GM21526 (cell line): Measurements from ENCODE around the gene DDX49.
"Not testable (repeated sequence)": the region's sequence is repeated elsewhere in the genome, so short reads cannot be mapped to it uniquely, and the experiment has no call there.

Experiments used
- ATAC-seq: cut with Tn5 transposase; IDR thresholded peaks from one replicate; pipeline ENCODE4 v1.9.1; 2021; ENCODE audit warnings: moderate library complexity; ENCODE audit not compliant: unreplicated experiment, low FRiP score

Gene DDX49

DNA sequence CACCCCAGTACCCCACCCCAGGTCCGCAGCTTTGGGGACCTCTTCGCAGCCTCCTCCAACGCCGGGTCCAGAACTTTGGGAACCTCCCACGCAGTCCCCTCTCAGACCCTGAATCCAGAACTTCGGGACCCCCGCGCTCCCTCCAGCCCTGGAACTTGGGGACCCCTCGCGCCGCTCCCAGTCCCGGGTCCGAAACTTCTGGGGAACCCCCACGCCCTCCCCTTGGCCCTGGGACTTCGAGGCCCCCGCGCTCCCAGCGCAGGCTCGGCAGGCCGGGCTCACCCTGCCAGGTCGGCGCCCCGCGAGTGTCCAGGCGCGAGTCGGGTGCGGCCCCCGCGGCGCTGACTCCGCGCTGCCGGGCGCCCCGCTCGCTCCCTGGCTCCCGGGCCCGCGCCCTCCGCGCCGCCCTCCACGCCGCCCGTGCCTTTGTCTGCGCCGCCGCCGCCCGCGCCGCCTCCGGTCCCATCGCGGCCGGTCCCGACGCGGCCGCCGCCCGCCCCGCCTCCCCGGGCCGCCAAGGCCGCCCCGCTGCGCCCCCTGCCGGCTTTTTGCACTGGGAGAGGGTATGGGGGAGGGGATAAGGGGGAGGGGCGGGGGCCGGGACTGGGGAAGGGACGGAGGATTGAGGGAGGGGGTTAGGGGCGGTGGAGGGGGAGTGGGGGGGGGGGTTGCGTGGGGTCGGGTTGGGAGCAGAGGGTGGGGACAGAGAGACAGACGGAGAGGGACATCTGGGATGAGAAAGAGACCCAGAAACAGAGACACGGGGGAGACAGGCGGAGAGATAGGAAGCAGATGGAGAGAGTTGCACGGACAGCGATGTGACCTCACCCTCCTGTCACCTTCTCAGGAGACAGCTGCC, 21.5 kb downstream of the DDX49 start, which contains the start of gene HOMER3:
HOMER3 (minus strand) TSS at position 449 of the 859 bp plus-strand sequence. CDS start 2,235 bp downstream, outside the sequence.
- no peak for ATAC-seq

GRCh38 chr19:18941628-18942354, 22.3 kb downstream of the DDX49 start:
- no peak for ATAC-seq

GRCh38 chr19:18942692-18943091, 23.2 kb downstream of the DDX49 start:
- no peak for ATAC-seq

- ATAC-seq, result no peak
These were observed 23.9 kb downstream of the DDX49 start for GRCh38 chr19:18943465-18943864.

GRCh38 chr19:18945297-18945696, 25.8 kb downstream of the DDX49 start:
- ATAC-seq, result no peak

DNA sequence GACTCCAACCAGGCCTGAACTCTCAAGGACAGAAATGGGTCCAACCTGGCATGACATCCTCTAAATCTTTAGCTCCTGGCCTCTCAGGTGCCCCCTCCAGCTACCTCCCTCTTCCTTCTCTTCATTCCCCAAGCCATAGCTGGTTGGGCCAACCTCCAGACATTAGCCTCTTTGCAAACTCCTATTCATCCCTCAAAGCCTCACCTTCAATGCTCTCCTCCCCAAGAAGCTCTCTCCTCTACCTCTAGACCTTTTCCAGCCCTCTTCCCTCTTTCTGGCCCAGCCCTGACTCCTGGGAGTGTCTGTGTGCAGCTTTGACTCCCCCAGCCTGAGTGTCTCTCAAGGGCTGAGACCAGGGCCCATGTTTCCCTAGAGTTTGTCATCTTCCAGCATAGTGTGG, 26.8 kb downstream of the DDX49 start:
- no peak for ATAC-seq

DNA sequence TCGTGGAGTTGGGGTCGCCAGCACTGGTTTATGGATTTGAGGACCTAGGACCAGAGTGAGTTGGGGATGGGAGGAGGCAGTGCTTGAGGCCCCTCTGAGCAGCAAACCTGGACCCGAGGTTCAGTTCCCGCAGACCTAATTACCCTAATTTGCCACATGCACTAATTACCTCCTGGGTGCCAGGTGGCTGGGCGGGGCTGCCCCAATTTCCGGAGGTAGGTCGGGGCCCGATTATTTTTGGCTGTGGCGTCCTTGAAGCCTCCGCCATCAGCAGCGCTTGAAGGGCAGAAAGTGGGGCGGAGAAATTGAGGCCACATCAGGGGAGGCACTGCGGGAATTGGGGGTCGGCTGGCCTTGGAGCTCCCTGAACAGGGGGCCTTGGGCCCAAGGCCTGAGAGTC, 27.4 kb downstream of the DDX49 start:
- ATAC-seq, result no peak

- ATAC-seq, result no peak
These were observed 28.8 kb downstream of the DDX49 start for GRCh38 chr19:18948075-18948975.

DNA sequence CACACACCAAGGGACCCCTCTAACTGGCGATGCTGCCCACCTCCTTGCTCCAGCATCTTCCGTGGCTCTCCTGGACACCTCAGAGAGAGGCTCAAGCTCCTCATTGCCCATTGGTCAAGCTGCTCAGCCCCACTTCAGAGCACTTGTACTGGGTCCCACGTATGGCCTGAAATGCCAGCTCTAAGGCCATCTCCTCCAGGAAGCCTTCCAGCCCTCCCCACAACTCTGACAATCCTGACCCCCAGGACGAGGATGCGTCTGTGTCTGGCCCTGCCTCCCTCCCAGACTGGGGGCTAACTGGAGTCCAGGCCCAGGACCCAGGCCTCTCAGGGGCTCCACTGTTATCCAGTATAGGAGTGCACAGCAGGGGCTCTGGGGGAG, 29.5 kb downstream of the DDX49 start:
- no peak for ATAC-seq

DNA sequence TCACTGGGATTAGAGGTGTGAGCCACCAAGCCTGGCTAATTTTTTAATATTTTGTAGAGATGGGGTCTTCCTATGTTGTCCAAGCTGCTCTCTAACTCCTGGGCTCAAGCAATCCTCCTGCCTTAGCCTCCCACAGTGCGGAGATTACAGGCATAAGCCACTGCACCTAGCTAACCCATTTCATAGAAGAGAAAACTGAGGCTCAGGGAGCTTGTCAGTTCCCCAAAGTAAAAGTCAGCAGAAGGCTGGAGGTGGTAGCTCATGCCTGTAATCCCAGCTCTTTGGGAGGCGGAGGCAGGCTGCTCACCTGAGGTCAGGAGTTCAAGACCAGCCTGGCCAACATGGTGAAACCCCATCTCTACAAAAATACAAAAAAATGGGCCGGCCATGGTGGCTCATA, 30.3 kb downstream of the DDX49 start:
- no peak for ATAC-seq

DNA sequence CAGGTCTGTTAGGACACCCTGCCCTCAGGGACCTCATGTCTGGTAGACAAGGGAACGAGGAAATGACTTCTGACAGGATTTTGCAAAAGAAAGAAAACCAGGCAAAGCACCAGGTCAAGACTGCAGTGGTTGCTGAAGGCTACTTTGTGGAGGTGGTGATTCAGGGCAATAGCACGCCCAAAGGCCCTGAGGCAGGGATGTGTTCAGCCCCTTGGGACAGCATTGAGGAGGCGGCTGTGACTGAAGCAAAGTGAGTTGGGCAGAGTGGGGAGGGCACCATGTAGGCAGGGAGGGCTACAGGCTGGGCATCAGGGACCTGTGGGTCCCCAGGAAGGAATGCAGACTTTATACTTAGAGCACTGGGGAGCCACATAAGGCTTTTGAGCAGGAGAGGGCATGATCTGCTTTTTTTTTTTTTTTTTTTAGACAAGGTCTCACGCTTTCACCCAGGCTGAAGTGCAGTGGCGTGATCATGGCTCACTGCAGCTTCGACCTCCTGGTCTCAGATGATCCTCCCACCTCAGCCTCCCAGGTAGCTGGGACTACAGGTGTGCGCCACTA, 32.3 kb downstream of the DDX49 start:
- no peak for ATAC-seq

DNA sequence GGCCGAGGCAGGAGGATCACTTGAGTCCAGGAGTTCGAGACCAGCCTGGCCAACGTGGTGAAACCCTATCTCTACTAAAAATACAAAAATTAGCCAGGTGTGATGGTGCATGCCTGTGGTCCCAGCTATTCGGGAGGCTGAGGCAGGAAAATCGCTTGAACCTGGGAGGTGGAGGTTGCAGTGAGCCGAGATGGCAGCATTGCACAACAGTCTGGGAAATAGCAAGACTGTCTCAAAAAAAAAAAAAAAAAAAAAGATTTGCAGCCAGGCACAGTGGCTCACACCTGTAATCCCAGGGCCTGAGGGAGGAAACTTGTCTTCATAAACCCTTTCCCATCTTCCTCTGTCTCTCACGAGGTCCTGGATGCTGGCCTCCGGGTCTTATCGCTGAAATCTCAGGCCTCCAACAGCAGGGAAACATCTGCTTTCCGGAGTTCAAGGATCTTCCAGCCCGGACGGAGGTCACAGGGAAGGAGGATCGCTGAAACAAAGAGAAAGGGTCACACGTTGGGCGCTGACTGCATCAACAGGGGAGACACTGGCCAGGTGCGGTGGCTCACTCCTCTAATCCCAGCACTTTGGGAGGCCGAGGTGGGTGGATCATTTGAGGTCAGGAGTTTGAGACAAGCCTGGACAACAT, 33.0 kb downstream of the DDX49 start:
- not testable (repeated sequence) for ATAC-seq

DNA sequence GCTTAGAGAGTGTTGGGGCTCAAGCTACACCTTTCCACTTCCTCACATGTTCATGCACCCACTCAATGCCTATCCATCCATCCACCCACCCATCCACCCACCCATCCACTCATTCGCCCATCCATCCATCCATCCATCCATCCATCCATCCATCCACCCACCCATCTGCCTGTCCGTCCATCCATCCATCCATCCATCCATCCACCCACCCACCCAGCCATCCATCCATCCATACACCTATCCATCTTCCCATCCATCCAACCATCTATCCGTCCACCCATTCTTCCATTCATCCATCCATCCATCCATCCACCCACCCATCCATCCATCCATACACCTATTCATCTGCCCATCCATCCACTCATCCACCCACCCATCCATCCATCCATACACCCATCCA, 34.6 kb downstream of the DDX49 start:
- ATAC-seq, result no peak

DNA sequence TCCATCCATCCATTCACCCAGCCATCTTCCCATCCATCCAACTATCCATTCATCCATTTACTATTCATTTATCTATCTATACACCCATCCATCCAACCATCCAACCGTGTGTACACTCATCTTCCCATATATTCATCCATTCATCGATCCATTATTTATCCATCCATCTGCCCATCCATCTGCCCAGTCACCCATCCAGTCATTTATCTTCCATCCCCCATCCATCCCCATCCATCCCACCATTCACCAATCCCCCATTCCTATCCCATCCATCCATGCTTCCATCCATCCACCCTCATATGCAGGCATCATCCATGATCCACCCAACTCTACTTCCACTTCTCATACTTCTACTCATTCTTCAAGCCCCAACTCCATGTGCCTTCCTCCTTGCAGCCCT, 35.5 kb downstream of the DDX49 start:
- ATAC-seq, result no peak

GRCh38 chr19:18960370-18960769, 40.9 kb downstream of the DDX49 start:
- ATAC-seq, result no peak

- ATAC-seq, result no peak
These were observed 42.5 kb downstream of the DDX49 start for GRCh38 chr19:18961767-18962620.

GRCh38 chr19:18964121-18964520, 44.6 kb downstream of the DDX49 start:
- ATAC-seq, result no peak

DNA sequence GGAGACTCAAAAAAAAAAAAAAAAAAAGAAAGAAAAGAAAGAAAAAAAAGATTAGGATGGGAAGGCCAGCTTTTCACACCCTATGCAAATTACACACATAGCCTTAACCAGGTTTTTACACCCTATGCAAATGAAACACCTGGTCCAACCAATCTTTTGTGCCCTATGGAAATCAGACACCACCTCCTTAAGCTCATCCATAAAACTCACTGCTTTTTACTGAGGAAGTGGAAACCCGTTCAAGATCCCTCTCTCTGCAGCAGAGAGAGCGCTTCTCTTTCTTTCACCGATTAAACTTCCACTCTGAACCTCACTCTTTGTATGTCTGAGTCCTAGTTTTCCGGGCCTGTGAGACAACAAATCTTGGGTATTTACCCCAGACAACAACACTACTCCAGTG, 46.8 kb downstream of the DDX49 start:
- ATAC-seq, result no peak
